ENCODE results near the gene CCDC102A.

DNA sequence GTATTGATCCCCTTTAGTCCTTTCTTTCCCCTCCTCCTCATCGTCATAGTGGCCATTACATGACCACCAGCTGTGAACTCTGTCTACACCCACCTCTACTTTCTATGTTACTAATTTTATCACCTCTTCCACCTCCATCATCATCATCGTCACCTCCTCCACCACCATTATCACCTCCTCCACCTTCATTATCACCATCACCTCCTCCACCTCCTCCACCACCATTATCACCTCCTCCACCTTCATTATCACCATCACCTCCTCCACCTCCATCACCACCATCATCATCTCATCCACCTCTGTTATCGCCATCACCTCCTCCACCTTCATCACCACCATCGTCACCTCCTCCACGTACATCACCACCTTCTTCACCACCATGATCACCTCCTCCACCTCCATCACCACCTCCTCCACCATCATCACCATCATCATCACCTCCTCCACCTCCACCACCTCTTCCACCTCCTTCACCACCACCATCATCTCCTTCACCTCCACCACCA, 31.9 kb upstream of the CCDC102A start:
- TF ChIP-seq, protein P1, sequence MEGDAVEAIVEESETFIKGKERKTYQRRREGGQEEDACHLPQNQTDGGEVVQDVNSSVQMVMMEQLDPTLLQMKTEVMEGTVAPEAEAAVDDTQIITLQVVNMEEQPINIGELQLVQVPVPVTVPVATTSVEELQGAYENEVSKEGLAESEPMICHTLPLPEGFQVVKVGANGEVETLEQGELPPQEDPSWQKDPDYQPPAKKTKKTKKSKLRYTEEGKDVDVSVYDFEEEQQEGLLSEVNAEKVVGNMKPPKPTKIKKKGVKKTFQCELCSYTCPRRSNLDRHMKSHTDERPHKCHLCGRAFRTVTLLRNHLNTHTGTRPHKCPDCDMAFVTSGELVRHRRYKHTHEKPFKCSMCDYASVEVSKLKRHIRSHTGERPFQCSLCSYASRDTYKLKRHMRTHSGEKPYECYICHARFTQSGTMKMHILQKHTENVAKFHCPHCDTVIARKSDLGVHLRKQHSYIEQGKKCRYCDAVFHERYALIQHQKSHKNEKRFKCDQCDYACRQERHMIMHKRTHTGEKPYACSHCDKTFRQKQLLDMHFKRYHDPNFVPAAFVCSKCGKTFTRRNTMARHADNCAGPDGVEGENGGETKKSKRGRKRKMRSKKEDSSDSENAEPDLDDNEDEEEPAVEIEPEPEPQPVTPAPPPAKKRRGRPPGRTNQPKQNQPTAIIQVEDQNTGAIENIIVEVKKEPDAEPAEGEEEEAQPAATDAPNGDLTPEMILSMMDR (IDR thresholded peaks at IDR 0.05): no peak
- TF ChIP-seq POLR2A (IDR thresholded peaks at IDR 0.05): no peak

All from body of pancreas (tissue), 4 donors.